ENCODE data around the gene PLXNA4. TPM values are rescaled to one million over a fixed set of nuclear protein-coding genes. Genes with fewer than 3 reads are reported as not detected.

Gene PLXNA4
- total RNA-seq, 1 donor from 2014 or later: 13.6 TPM

- H3K9me3 Mint-ChIP-seq: no peaks in the 10 kb centered on the region
- TF ChIP-seq CTCF (conservative IDR thresholded peaks at IDR 0.05): no peak
- H3K4me1 Mint-ChIP-seq (ENCODE audit: unreplicated experiment): peaks cover 1% of the 10 kb centered on the region
- H3K27ac Mint-ChIP-seq: no peak overlapping the region
- H3K4me3 Mint-ChIP-seq: no peak overlapping the region
- H3K27me3 Mint-ChIP-seq: peaks cover 19% of the 10 kb centered on the region
- DNase-seq (ENCODE audit: extremely low spot score, unreplicated experiment): no peak
- no peaks in the 10 kb centered on the region for H3K36me3 Mint-ChIP-seq
Observed at GRCh38 chr7:132609222-132609621, 33.0 kb upstream of the PLXNA4 start.

GRCh38 chr7:132608523-132608922 is 32.3 kb upstream of the PLXNA4 start:
- no peak overlapping the region for H3K27ac Mint-ChIP-seq
- H3K36me3 Mint-ChIP-seq: no peaks in the 10 kb centered on the region
- no peak for DNase-seq (ENCODE audit: extremely low spot score, unreplicated experiment)
- no peaks in the 10 kb centered on the region for H3K9me3 Mint-ChIP-seq
- peaks cover 21% of the 10 kb centered on the region for H3K27me3 Mint-ChIP-seq
- TF ChIP-seq CTCF (conservative IDR thresholded peaks at IDR 0.05): no peak
- no peaks in the 10 kb centered on the region for H3K4me1 Mint-ChIP-seq (ENCODE audit: unreplicated experiment)
- H3K4me3 Mint-ChIP-seq: no peak overlapping the region

- peaks cover 19% of the 10 kb centered on the region for H3K27me3 Mint-ChIP-seq
- no peak overlapping the region for H3K4me3 Mint-ChIP-seq
- no peak overlapping the region for H3K27ac Mint-ChIP-seq
- H3K9me3 Mint-ChIP-seq: no peaks in the 10 kb centered on the region
- H3K4me1 Mint-ChIP-seq (ENCODE audit: unreplicated experiment): no peaks in the 10 kb centered on the region
- TF ChIP-seq CTCF (conservative IDR thresholded peaks at IDR 0.05): no peak
- H3K36me3 Mint-ChIP-seq: no peaks in the 10 kb centered on the region
- DNase-seq (ENCODE audit: extremely low spot score, unreplicated experiment): no peak
Observed at GRCh38 chr7:132607656-132608055, 31.4 kb upstream of the PLXNA4 start.

GRCh38 chr7:132604121-132604520 is 27.9 kb upstream of the PLXNA4 start:
- H3K27me3 Mint-ChIP-seq: peaks cover 11% of the 10 kb centered on the region
- H3K4me3 Mint-ChIP-seq: no peak overlapping the region
- DNase-seq (ENCODE audit: extremely low spot score, unreplicated experiment): no peak
- no peaks in the 10 kb centered on the region for H3K9me3 Mint-ChIP-seq
- H3K4me1 Mint-ChIP-seq (ENCODE audit: unreplicated experiment): no peaks in the 10 kb centered on the region
- no peak overlapping the region for H3K27ac Mint-ChIP-seq
- no peaks in the 10 kb centered on the region for H3K36me3 Mint-ChIP-seq
- no peak for TF ChIP-seq CTCF (conservative IDR thresholded peaks at IDR 0.05)

- peaks cover 11% of the 10 kb centered on the region for H3K27me3 Mint-ChIP-seq
- no peak for DNase-seq (ENCODE audit: extremely low spot score, unreplicated experiment)
- no peak overlapping the region for H3K4me3 Mint-ChIP-seq
- no peak for TF ChIP-seq CTCF (conservative IDR thresholded peaks at IDR 0.05)
- H3K27ac Mint-ChIP-seq: no peak overlapping the region
- H3K36me3 Mint-ChIP-seq: no peaks in the 10 kb centered on the region
- H3K9me3 Mint-ChIP-seq: no peaks in the 10 kb centered on the region
- no peaks in the 10 kb centered on the region for H3K4me1 Mint-ChIP-seq (ENCODE audit: unreplicated experiment)
Observed at GRCh38 chr7:132603220-132603833, 27.1 kb upstream of the PLXNA4 start.

- no peaks in the 10 kb centered on the region for H3K4me1 Mint-ChIP-seq (ENCODE audit: unreplicated experiment)
- no peak for TF ChIP-seq CTCF (conservative IDR thresholded peaks at IDR 0.05)
- no peak overlapping the region for H3K27ac Mint-ChIP-seq
- no peak overlapping the region for H3K4me3 Mint-ChIP-seq
- peaks cover 11% of the 10 kb centered on the region for H3K27me3 Mint-ChIP-seq
- no peak for DNase-seq (ENCODE audit: extremely low spot score, unreplicated experiment)
- no peaks in the 10 kb centered on the region for H3K9me3 Mint-ChIP-seq
- no peaks in the 10 kb centered on the region for H3K36me3 Mint-ChIP-seq
Observed at GRCh38 chr7:132601783-132602182, 25.5 kb upstream of the PLXNA4 start.

All from type B pancreatic cell (in vitro differentiated cells).